Limb (tissue), 2 donors: ENCODE results near the gene CAT.

Experiments
- DNase-seq, 2 donors: peaks; one replicate each; pipeline ENCODE4 v3.0.0-alpha.2; 2016; ENCODE audit errors: extremely low spot score in 2 of 2

The CAT gene

DNA sequence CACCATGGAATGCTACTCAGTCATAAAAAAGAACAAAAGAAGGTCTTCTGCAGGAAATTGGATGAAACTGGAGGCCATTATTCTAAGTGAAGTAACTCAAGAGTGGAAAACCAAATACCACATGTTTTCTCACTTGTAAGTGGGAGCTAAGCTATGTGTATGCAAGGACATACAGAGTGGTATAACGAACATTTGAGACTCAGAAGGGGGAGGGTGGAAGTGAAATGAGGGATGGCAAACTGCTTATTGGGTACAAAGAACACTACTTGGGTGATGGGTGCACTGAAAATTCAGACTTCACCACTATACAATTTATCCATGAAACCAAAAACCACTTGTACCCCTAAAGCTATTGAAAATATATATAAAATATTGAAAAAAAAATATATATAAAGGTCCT, 13.4 kb upstream of the CAT start:
- DNase-seq: no peak

GRCh38 chr11:34425867-34426266, 12.9 kb upstream of the CAT start:
- DNase-seq: no peak

- peak in 1 of 2 donors; percentile 72 for DNase-seq
These were observed 12.0 kb upstream of the CAT start for GRCh38 chr11:34426766-34427185.

GRCh38 chr11:34427186-34427805, 11.4 kb upstream of the CAT start:
- no peak for DNase-seq

DNA sequence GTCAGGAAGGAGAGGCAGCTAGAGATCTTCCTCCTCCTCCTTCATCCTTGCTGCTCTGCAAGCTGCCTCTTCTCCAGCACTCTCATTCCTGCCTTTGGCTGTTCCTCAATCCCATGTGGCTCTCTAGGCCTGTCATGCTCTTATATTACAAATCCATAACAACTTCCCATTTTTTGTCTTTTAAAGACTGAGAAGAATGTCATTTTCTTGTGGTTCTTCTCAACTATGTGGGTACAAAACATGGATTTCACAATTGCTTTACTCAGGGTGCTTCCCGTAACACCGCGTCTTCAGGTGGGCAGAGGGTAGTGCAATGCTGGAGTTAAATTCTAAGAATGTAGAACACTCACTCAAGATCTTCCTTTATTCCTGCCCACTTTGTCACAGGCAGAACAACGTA, 6.8 kb upstream of the CAT start:
- DNase-seq: no peak

GRCh38 chr11:34432822-34433221, 5.9 kb upstream of the CAT start:
- DNase-seq: no peak

DNA sequence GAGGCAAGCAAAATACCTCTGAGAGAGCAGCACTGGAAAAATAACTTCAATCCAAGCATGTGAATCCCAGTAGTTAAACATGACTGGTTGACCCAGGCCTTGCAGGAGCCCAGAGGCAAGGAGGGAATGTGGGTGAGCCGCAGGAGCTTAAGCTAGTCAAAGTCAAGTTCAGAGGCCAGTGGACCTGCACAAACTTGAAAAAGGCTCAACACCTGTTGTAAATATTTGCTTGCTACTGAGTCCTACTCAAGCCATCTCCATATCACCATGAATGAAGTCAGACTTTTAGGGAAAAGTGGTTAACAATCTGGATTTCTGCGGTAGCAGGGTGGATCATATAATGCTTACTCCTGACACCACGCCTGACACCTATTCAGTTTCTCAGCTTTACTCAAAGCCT, 4.8 kb upstream of the CAT start:
- DNase-seq: no peak

DNA sequence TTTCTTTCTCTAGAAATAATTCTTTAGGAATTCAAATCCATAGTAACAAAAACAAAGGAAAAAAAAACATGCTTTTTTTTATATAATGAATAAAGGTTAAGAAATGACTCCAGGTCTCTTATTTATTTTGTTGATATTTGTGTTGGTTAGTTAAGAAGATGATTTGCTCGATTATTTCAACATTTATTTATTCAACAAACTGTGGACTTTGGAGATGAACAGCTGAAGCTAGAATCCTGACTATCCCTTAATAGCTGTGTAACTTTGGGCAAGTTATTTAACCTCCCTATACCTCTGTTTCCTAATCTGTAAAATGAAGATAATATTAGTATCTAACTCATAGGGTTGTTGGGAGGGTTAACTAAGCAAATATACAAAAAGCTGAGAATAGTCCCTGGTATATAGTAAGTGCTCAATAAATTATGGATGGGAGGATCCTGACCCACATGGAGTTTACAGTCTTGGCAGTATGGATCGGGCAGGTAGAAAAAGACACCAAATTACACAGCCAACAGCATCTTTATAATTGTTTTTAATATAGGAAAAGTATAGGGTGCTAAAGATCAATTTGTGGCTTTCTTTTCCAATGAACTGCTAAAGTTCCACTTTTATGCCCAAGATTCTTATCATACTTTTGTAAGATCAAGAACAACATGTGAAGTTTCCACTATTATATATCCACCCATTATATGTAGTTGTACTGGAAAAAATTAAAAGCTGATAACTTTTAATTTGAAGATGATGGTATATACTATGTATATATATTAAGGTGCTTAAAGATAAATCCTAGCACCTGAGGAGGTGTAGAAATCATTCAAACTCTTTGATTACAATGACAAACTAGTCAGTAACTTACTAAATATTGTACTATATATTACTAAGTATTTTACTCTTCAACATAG, 1.3 kb upstream of the CAT start:
- no peak for DNase-seq

- no peak for DNase-seq
These were observed 970 bp downstream of the CAT start for GRCh38 chr11:34439610-34440198.

DNA sequence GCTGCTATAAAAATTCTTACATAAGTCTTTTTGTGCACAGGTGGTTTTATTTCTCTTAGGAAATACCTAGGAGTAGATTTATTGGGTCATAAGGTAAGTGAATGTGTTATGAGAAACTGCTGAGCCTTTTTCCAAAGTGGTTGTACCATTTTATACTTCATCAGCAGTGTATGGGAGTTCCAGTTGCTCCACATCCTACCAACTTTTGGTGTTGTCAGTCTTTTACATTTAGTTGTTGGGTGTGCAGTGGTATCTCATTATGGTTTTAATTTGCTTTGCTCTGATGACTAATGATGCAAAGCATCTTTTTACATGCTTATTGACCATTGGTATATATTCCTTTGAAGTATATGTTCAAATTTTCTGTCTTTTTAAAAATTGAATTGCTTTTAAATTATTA, 3.1 kb downstream of the CAT start:
- no peak for DNase-seq

GRCh38 chr11:34443136-34443535, 4.4 kb downstream of the CAT start:
- DNase-seq: no peak

GRCh38 chr11:34444428-34444827, 5.7 kb downstream of the CAT start:
- DNase-seq: no peak

DNA sequence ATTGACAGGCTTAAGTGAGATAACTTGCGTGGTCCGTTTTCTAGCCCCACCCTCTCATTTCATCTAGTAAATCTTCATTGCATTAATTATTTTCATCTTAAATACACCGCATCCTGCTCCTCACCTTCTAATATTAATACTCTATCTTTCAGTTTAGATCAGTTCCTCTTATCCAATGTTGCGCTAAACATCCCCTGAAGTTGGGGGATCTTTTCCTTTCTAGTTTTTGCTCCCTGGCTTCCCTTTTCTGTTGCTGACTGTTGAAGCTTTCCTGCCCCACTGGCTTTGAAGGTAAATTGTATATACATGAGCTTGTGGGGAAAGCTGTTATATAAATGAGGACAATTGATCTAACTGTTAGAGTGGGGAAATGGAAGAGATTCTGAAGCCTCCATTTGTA, 7.2 kb downstream of the CAT start:
- no peak for DNase-seq

GRCh38 chr11:34446386-34446785, 7.7 kb downstream of the CAT start:
- no peak for DNase-seq

GRCh38 chr11:34447044-34447443, 8.3 kb downstream of the CAT start:
- no peak for DNase-seq

GRCh38 chr11:34448223-34448994, 9.7 kb downstream of the CAT start:
- no peak for DNase-seq

GRCh38 chr11:34449013-34449412, 10.3 kb downstream of the CAT start:
- no peak for DNase-seq

DNA sequence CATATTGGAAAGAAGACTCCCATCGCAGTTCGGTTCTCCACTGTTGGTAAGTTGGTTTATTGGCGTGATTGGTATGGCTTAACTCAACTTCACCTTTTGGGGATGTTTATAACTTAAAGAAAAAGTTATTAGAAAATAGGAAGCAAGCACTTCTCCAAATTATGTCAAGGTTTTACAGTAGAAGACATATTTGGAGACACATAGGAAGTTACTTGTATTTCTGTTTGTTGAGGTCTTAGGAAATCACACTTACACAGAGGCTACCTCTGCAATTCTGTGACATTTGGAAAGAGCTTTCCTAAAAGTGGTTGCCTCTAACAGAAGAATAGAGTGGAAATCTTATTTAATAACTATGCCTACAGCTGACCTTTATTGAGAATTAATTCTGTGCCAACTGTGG, 12.3 kb downstream of the CAT start:
- DNase-seq: no peak

DNA sequence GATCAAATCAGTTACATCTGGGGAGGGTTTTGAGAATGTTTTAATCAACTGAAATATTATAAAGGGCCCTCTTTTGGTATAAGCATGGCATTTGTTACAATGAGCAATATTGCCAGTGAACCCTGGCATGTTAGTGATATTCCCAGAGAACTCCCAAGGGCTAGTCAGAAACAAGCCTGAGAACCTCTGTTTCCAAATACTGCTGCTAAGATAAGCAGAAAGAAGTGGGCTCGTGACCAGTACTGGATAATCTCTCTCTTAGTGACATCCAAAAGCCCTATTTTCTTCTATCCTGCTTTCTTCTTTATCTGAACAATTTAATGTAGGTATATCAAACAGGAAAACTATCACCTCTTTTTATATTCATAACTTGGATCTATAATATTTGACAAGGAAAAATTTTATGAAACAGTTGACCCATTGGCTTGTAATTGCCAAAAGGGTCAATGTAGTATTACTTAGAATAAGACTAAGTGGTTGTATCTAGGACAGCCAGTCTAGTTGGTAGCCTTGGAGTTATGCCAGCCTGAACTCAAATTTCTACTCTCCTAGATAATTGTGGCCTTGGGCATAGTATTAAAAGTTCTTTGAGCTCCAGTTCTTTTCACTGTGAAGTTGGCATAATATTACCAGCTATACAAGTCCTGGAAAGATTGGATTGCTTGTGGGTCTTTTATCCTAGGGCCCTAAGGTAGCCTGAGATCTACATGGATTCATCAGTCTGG, 15.7 kb downstream of the CAT start:
- DNase-seq: no peak

- DNase-seq: no peak
These were observed 18.9 kb downstream of the CAT start for GRCh38 chr11:34457607-34458006.

DNA sequence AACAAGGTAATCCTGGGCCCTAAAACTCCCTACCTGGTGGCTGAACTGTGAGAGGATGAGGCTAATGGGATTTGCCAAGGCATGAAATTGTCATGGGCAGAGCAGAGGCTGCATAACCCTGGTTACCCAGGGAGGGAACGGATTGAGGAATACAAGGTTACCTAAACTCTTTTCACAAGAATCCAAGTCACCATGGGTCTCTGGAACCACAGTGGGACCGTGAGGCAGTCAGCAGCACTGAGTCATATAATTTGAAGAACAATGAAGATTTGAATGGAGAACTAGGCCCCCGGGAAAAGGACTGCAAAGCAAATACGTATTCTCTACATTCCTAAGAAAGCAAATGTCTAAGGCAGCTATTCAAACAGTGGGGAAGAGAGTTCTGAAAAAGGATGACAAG, 19.8 kb downstream of the CAT start:
- DNase-seq: no peak
